Measurements from ENCODE around the gene PLCB1. TPM values are rescaled to one million over a fixed set of nuclear protein-coding genes. Genes with fewer than 3 reads are reported as not detected.

Gene PLCB1
- total RNA-seq, 1 donor = 46.5 TPM

DNA sequence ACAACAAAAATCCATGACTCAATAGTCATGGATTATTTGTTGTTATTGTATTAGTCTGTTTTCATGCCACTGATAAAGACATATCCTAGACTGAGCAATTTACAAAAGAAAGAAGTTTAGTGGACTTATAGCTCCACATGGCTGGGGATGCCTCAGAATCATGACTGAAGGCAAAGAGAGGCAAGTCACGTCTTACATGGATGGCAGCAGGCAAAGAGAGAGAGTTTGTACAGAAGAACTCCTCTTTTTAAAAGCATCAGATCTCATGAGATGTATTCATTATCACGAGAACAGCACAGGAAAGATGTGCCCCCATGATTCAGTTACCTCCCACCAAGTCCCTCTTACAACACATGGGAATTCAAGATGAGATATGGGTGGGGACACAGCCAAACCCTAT lies 792.5 kb downstream of the PLCB1 start:
- no peak overlapping the region for H3K4me3 ChIP-seq (ENCODE audit: low read depth, low read length)
- no peak for DNase-seq (ENCODE audit: low read depth)
- TF ChIP-seq, protein P1, sequence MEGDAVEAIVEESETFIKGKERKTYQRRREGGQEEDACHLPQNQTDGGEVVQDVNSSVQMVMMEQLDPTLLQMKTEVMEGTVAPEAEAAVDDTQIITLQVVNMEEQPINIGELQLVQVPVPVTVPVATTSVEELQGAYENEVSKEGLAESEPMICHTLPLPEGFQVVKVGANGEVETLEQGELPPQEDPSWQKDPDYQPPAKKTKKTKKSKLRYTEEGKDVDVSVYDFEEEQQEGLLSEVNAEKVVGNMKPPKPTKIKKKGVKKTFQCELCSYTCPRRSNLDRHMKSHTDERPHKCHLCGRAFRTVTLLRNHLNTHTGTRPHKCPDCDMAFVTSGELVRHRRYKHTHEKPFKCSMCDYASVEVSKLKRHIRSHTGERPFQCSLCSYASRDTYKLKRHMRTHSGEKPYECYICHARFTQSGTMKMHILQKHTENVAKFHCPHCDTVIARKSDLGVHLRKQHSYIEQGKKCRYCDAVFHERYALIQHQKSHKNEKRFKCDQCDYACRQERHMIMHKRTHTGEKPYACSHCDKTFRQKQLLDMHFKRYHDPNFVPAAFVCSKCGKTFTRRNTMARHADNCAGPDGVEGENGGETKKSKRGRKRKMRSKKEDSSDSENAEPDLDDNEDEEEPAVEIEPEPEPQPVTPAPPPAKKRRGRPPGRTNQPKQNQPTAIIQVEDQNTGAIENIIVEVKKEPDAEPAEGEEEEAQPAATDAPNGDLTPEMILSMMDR (IDR thresholded peaks at IDR 0.05; ENCODE audit: insufficient read depth, low read length) = no peak

DNA sequence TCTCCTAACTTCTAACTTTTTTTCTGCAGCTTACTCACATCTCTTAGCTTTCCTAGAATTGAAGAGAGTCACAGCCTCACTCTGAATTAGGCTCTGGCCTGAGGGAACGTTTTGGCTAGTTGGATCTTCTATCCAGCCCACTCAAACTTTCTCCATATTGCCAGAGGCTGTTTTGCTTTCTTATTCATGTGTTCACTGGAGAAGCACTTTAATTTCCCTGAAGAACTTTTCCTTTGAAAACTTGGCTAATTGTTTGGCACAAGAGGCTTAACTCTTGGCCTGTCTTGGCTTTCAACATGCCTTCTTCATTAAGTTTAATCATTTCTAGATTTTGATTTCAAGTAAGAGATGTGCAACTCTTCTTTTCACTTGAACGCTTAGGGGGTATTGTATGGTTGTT lies 798.7 kb downstream of the PLCB1 start:
- no peak overlapping the region for H3K4me3 ChIP-seq (ENCODE audit: low read depth, low read length)
- TF ChIP-seq, protein P1 (IDR thresholded peaks at IDR 0.05; ENCODE audit: insufficient read depth, low read length) = no peak
- no peak for DNase-seq (ENCODE audit: low read depth)

DNA sequence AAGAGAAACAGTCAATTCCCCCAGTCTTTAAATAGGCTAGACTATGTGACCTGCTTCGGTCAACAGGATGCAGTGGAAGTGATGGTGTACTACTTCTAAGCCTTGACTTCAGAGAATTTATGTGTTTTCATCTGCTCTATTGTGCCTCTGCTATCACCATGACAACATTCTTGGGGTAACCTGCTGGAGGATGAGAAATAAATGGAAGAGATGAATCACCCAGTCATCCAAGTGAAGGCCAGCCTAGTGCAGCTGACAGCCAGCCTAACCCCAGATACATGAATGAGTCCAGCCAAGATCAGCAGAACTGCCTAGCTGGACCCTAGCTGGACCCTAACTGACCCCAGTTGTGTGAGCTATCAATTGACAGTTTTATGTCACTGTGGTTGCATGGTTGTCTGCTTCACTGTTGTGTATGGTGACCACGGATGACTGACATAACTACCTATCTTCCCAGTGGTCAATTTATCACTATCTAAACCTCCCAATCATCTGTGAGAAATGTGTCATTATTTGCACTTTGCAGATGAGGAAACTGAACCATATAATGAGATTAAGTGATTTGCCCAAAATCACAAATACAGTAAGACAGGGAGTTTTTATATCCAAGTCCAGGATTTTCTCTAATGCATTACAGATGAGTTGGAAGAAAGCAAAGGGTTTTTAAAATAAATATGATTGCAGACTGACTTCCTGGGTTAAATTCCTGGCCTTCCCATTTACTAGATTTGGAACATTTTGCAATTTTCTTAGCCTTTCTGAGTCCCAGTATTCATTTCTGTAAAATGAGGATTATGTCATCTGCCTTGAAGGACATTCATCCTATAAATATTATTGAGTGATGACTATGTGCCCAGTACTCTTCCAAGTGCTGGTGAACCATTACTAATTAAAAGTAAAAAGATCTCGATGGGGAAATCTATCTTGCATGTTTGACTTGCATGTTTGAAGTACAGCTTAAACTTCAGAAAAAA lies 800.4 kb downstream of the PLCB1 start:
- TF ChIP-seq, protein P1 (IDR thresholded peaks at IDR 0.05; ENCODE audit: insufficient read depth, low read length) = no peak
- H3K4me3 ChIP-seq (ENCODE audit: low read depth, low read length) = no peak overlapping the region
- no peak for DNase-seq (ENCODE audit: low read depth)

DNA sequence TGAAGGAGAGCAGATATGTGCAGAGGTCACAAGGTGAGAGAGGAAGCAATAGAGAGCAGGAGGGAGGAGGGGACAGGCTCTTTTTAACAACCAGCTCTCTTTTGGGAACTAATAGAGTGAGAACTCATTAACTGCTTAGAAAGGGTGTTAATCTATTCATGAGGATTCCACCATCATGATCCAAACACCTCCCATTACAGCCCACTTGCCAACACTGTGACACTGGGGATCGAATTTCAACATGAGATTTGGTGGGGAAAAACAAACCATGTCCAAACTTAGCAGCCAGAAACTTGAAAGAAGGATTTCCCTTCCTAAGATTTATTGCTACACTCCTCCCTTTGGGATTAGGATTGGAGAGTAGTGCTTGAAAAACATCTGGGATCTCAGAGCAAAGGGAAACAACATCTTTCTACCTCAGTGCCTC lies 801.3 kb downstream of the PLCB1 start:
- peak; percentile 11 for DNase-seq (ENCODE audit: low read depth)
- no peak overlapping the region for H3K4me3 ChIP-seq (ENCODE audit: low read depth, low read length)
- TF ChIP-seq, protein P1 (IDR thresholded peaks at IDR 0.05; ENCODE audit: insufficient read depth, low read length) = no peak

DNA sequence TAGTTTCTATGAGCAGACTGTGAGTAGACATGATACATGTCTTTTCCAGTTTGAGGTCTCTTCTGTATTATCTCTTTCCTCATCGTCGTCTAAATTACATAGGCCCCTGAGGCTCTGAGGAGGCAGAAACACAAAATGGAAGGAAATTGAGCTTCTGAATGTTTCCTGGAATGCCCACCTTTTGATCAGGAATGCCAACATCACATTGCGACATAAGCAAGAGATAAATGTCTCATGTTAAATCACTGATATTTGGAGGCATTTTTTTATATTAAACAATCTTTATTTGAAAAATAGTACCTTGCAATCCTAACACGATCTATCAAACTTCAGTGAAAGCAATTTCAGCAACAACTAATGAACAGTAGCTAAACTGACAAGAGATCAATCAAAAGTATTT lies 802.3 kb downstream of the PLCB1 start:
- TF ChIP-seq, protein P1 (IDR thresholded peaks at IDR 0.05; ENCODE audit: insufficient read depth, low read length) = no peak
- H3K4me3 ChIP-seq (ENCODE audit: low read depth, low read length) = no peak overlapping the region
- DNase-seq (ENCODE audit: low read depth) = no peak

Small RNA genes lying within 50 kb of the gene (small RNA-seq; reads per million reads assigned to genes)
- gene AL445567.1 (not detected), gene RNU105B (not detected)

Other genes with a start within 250 kb of the PLCB1 start
- not detected in 2 replicates for gene HAO1, start 191.8 kb upstream of the PLCB1 start, total RNA-seq (ENCODE audit: low replicate concordance)
- 54.6 and 89.9 TPM in 2 replicates for gene TMX4, start 112.5 kb upstream of the PLCB1 start, total RNA-seq (ENCODE audit: low replicate concordance)